NB4 (cell line): Measurements from ENCODE around the gene ZEB2.

Experiments used
- CTCF ChIP-seq: IDR thresholded peaks from one replicate; pipeline ENCODE4 v1.5.1; 2012; ENCODE audit warnings: low read depth, low read length
- MAX ChIP-seq: IDR thresholded peaks from 2 replicates; pipeline ENCODE4 v1.6.1; 2011; ENCODE audit warnings: low read depth, low read length
- POLR2A ChIP-seq: IDR thresholded peaks from 2 replicates; pipeline ENCODE4 v1.6.1; 2011; ENCODE audit warnings: mild to moderate bottlenecking; ENCODE audit not compliant: insufficient read length; ENCODE audit errors: extremely low read depth

GRCh38 chr2:144445196-144445595 lies 74.7 kb downstream of the ZEB2 start:
- no peak for TF ChIP-seq CTCF
- TF ChIP-seq POLR2A, result no peak
- TF ChIP-seq MAX, result no peak
